GM18951 (cell line): ENCODE data around the gene KLHL7.
"Not testable (repeated sequence)": the region's sequence is repeated elsewhere in the genome, so short reads cannot be mapped to it uniquely, and the experiment has no call there.

Experiments
- POLR2A ChIP-seq: IDR thresholded peaks from 4 replicates; pipeline ENCODE4 v1.6.1; 2011; ENCODE audit warnings: mild to moderate bottlenecking; ENCODE audit not compliant: insufficient read length, insufficient read depth; ENCODE audit errors: extremely low read depth
- in situ Hi-C: fragments of 300-500 bp; cut with MboI; formaldehyde crosslinking; loops from one replicate; pipeline ENCODE4 v1.12.0; 2022; ENCODE audit warnings: low sequenced_read_pairs, mixed read lengths, inconsistent platforms; ENCODE audit not compliant: unreplicated experiment

The KLHL7 gene

GRCh38 chr7:23120106-23120505, 14.5 kb downstream of the KLHL7 start:
- TF ChIP-seq POLR2A = no peak
- in situ Hi-C loops = no loop called here

DNA sequence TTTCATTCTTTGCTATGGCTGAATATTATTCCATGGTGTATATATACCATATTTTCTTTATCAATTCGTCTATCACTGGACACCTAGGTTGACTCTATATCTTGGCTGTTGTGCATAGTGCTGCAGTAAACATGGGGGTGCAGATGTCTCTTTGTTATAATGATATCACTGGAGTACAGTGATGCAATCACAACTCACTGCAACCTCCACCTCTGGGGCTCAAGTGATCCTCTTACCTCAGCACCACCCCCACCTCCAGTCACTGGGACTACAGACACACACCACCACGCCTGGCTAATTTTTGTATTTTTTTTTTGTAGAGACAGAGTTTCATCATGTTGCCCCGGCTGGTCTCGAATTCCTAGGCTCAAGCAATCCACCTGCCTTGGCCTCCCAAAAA, 15.6 kb downstream of the KLHL7 start:
- TF ChIP-seq POLR2A = no peak
- in situ Hi-C loops = no loop called here

DNA sequence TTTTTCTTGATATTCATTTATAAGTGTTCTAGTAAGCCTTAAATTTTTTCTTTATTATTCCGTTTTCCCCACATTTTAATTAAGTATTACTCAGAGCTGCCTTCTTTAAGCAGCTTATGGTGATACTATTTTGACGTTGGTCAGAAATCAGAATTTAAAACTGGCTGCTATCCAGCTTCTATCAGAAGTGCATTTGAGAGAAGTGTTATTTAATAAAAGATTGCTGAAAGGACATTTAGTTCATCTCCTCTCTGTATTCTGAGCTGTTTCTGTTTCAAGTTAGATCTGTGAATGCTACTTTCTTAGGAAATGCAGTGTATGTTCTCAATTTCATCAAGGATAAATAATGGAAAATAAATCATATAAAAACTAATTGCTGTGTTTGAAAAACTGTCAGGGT, 17.4 kb downstream of the KLHL7 start:
- TF ChIP-seq POLR2A = no peak
- in situ Hi-C loops = no loop called here

GRCh38 chr7:23123465-23123864, 17.9 kb downstream of the KLHL7 start:
- no peak for TF ChIP-seq POLR2A
- in situ Hi-C loops = no loop called here

GRCh38 chr7:23129036-23129435, 23.5 kb downstream of the KLHL7 start:
- in situ Hi-C loops = no loop called here
- TF ChIP-seq POLR2A = no peak

DNA sequence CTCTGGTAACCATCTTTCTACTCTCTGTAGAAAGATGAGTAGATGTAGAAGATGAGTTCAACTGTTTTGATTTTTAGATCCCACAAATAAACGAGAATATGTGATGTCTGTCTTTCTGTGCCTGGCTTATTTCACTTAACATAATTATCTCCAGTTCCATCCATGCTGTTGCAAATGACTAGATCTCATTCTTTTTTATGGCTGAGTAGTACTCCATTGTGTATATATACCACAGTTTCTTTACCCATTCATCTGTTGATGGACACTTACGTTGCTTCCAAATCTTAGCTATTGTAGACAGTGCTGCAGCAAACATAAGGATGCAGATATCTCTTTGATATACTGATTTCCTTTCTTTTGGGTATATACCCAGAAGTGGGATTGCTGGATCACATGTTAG, 26.2 kb downstream of the KLHL7 start:
- in situ Hi-C loops = not testable (repeated sequence)

GRCh38 chr7:23133797-23134196, 28.2 kb downstream of the KLHL7 start:
- no peak for TF ChIP-seq POLR2A

DNA sequence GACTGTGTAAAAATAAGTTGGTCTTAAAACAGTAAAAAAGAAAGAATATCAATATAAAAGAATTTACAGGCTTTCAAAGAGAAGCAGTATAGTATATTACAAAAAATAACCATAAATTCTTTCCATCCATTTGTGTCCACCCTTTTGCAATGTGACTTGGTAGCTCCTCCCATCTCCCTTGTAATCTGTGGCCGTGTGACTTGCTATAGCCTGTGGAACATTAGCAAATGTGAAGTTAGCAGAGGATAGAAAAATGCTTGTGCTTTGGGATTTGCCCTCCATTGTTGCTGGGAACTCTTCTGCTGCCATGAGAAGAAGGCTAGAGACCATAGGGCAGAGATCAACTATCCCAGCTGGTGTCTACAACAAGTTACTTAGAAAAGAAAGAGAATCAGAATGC, 30.2 kb downstream of the KLHL7 start:
- no peak for TF ChIP-seq POLR2A
- in situ Hi-C loops = no loop called here

More at GRCh38 chr7:23133797-23134196, 28.2 kb downstream of the KLHL7 start:
- in situ Hi-C loops = no loop called here

DNA sequence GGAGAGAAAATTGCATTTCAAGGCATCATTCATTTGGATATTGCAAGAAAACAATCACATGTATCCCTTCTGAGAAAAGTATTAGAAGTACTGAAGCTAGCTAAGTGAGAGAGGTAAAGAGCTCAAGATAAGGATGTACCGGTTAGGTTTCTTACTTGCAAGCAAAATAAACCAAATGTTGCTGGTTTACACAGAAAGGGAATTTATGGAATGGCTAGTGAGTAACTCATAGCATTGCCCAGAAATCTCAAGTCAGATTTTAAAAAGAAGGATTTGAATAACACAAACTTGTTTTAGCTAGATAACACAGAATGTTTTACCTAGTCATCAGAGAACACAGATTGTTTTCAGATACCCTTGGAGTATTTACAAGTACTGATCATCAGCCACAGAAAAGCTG, 30.6 kb downstream of the KLHL7 start:
- in situ Hi-C loops = no loop called here
- TF ChIP-seq POLR2A = no peak

GRCh38 chr7:23157679-23158078, 52.1 kb downstream of the KLHL7 start:
- in situ Hi-C loops = no loop called here
- TF ChIP-seq POLR2A = no peak

DNA sequence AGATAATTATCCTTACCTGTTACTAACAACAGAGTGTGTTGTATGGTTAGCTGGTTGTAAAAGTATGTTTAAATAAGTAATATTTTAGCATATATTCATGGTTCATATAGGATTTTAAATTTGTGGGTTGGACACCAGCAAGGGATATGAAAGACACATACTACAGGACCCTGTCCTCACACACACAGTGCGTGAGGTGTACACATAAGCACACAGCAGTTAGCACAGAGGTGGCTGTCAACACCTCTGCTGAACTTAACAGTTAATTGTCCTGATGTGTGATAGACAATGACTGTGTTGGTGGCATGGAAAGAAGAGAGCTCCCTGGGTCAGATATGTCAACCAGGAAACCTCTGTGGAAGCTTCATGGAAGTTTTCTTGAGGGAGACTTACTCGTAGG, 53.0 kb downstream of the KLHL7 start:
- TF ChIP-seq POLR2A = no peak
- in situ Hi-C loops = no loop called here

GRCh38 chr7:23161482-23161881, 55.9 kb downstream of the KLHL7 start:
- in situ Hi-C loops = no loop called here
- no peak for TF ChIP-seq POLR2A

DNA sequence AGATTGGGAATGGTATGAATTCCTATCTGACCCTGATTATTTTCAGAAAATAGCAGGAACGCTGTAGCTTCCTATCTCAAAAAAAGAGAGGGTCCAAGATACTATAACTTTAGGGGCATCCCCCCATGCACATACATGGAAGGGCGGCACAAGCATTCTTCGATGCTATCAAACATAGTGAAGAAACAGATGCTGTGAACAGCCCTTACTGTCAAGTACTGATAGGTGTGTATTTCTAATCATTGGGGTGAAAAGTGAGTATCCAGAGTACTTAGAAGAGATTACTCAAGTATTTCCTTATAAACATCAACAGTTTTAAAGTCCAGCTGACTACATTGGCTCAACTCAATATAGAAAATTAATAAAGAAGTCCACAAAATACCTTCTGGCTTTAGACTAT, 59.3 kb downstream of the KLHL7 start:
- in situ Hi-C loops = no loop called here

GRCh38 chr7:23165316-23165715, 59.7 kb downstream of the KLHL7 start:
- TF ChIP-seq POLR2A = no peak
- in situ Hi-C loops = no loop called here

More for the DNA sequence above, 59.3 kb downstream of the KLHL7 start:
- no peak for TF ChIP-seq POLR2A

DNA sequence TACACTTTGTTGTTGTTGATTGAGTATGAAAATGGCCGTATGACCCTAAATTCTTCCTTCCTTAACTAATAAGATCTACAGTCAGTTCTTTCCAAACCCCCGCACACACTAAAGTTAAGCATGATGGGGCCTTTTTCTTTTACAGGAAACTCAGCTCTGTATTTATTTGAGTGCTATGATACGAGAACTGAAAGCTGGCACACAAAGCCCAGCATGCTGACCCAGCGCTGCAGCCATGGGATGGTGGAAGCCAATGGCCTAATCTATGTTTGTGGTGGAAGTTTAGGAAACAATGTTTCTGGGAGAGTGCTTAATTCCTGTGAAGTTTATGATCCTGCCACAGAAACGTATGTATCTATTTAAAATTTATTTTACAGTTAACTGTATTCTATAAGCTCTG, 62.1 kb downstream of the KLHL7 start:
- TF ChIP-seq POLR2A = no peak
- in situ Hi-C loops = no loop called here
